HG03196 (cell line): ENCODE data around the gene PCYOX1L.
"Not testable (repeated sequence)": the region's sequence is repeated elsewhere in the genome, so short reads cannot be mapped to it uniquely, and the experiment has no call there.

ENCODE experiments used
- ATAC-seq: cut with Tn5 transposase; IDR thresholded peaks from one replicate; pipeline ENCODE4 v1.9.1; 2021; ENCODE audit not compliant: unreplicated experiment

The PCYOX1L gene

GRCh38 chr5:149382517-149383220 is 24.8 kb downstream of the PCYOX1L start:
- no peak for ATAC-seq

- no peak for ATAC-seq
Observed at GRCh38 chr5:149383399-149383798, 25.6 kb downstream of the PCYOX1L start.

- ATAC-seq = no peak
Observed at GRCh38 chr5:149386166-149386565, 28.3 kb downstream of the PCYOX1L start.

GRCh38 chr5:149387081-149387631 is 29.3 kb downstream of the PCYOX1L start:
- ATAC-seq = no peak

GRCh38 chr5:149387982-149388381 is 30.1 kb downstream of the PCYOX1L start:
- no peak for ATAC-seq

GRCh38 chr5:149388498-149389190 is 30.8 kb downstream of the PCYOX1L start:
- ATAC-seq = no peak

GRCh38 chr5:149389552-149390495 is 32.0 kb downstream of the PCYOX1L start:
- no peak for ATAC-seq

- not testable (repeated sequence) for ATAC-seq
Observed at GRCh38 chr5:149391076-149391475, 33.2 kb downstream of the PCYOX1L start.

GRCh38 chr5:149391524-149391923 is 33.7 kb downstream of the PCYOX1L start:
- no peak for ATAC-seq

GRCh38 chr5:149392718-149393117 is 34.9 kb downstream of the PCYOX1L start:
- ATAC-seq = no peak

GRCh38 chr5:149394996-149395395 is 37.1 kb downstream of the PCYOX1L start:
- ATAC-seq = not testable (repeated sequence)

GRCh38 chr5:149397530-149397929 is 39.7 kb downstream of the PCYOX1L start:
- no peak for ATAC-seq

- ATAC-seq = not testable (repeated sequence)
Observed at GRCh38 chr5:149398747-149399266, 41.0 kb downstream of the PCYOX1L start.

GRCh38 chr5:149399775-149400174 is 41.9 kb downstream of the PCYOX1L start:
- no peak for ATAC-seq

GRCh38 chr5:149400304-149400703 is 42.5 kb downstream of the PCYOX1L start:
- no peak for ATAC-seq

GRCh38 chr5:149401051-149401450 is 43.2 kb downstream of the PCYOX1L start:
- ATAC-seq = no peak

GRCh38 chr5:149402291-149402690 is 44.4 kb downstream of the PCYOX1L start:
- no peak for ATAC-seq

- no peak for ATAC-seq
Observed at GRCh38 chr5:149403923-149404745, 46.3 kb downstream of the PCYOX1L start.

GRCh38 chr5:149404746-149405549 is 47.1 kb downstream of the PCYOX1L start:
- ATAC-seq = no peak
